Activated CD8-positive, alpha-beta T cell treated with anti-CD3 and anti-CD28 coated beads for 36 hours (primary cell): ENCODE results near the gene GLDC. TPM values are rescaled to one million over a fixed set of nuclear protein-coding genes. Genes with fewer than 3 reads are reported as not detected.

ENCODE experiments used
- ATAC-seq: fragments of 200-7000 bp; cut with Tn5 transposase; one replicate; pipeline ENCODE4 v1.10.0; 2021; ENCODE audit warnings: mild to moderate bottlenecking, moderate library complexity
- CTCF ChIA-PET: fragments of 350-600 bp; sonication (Branson Sonifier 250); formaldehyde crosslinking; loops from one replicate; lab custom pipeline; 2021; ENCODE audit warnings: antibody characterized with exemption; lab: Charles Lee
- POLR2A ChIA-PET: fragments of 350-600 bp; sonication (Branson Sonifier 250); formaldehyde crosslinking; loops from one replicate; lab custom pipeline; 2021; ENCODE audit warnings: antibody characterized with exemption; lab: Charles Lee
- DNase-seq: peaks from one replicate; pipeline ENCODE4 v3.0.0-alpha.2; 2020
- H3K27ac Mint-ChIP-seq: one replicate; pipeline ENCODE4 v1.8.0; 2021; ENCODE audit warnings: mild to moderate bottlenecking, mixed read lengths
- H3K27me3 Mint-ChIP-seq: one replicate; pipeline ENCODE4 v1.8.0; 2021; ENCODE audit warnings: mixed read lengths
- H3K36me3 Mint-ChIP-seq: one replicate; pipeline ENCODE4 v1.8.0; 2021; ENCODE audit warnings: low read depth, mixed read lengths
- H3K4me1 Mint-ChIP-seq: one replicate; pipeline ENCODE4 v1.8.0; 2021; ENCODE audit warnings: low read depth, mixed read lengths
- H3K4me3 Mint-ChIP-seq: one replicate; pipeline ENCODE4 v1.8.0; 2021; ENCODE audit warnings: mild to moderate bottlenecking, moderate library complexity, mixed read lengths
- H3K9me3 Mint-ChIP-seq: one replicate; pipeline ENCODE4 v1.8.0; 2021; ENCODE audit warnings: mixed read lengths
- CTCF ChIP-seq: fragments of 200-600 bp; IDR thresholded peaks from one replicate; pipeline ENCODE4 v1.8.0; 2022; ENCODE audit warnings: antibody characterized with exemption, mild to moderate bottlenecking
- intact Hi-C: fragments of 100-400 bp; cut with micrococcal nuclease; formaldehyde crosslinking; loops from one replicate; pipeline ENCODE4 v1.10.0; 2022
- total RNA-seq, 2 experiments: library from RNA; stranded (reverse); gene quantifications; one replicate each; pipeline ENCODE4 v1.2.3, GENCODE V29; 2021

Gene GLDC
- total RNA-seq, 2 experiments from 2014 or later: 0.63 to 1.3 TPM

- no peak for TF ChIP-seq CTCF
- no peaks in the 10 kb centered on the region for H3K27me3 Mint-ChIP-seq
- H3K9me3 Mint-ChIP-seq: no peaks in the 10 kb centered on the region
- no peak overlapping the region for H3K4me3 Mint-ChIP-seq
- DNase-seq: no peak
- ChIA-PET CTCF (no interaction called here), POLR2A (no interaction called here)
- intact Hi-C loops: loop anchor here (10.0 kb wide), 2 partner anchors 62 to 148 kb away; no protein-coding TSS in a partner anchor
- H3K4me1 Mint-ChIP-seq: peaks cover 6% of the 10 kb centered on the region
- peaks cover 49% of the 10 kb centered on the region for H3K36me3 Mint-ChIP-seq
- no peak overlapping the region for H3K27ac Mint-ChIP-seq
- no peak for ATAC-seq
These were observed 143.1 kb downstream of the GLDC start for GRCh38 chr9:6502399-6502798.

- no peak overlapping the region for H3K4me3 Mint-ChIP-seq
- POLR2A ChIA-PET: no interaction called here
- CTCF ChIA-PET: no interaction called here
- peak overlapping the region; percentile 21 for H3K27ac Mint-ChIP-seq
- H3K4me1 Mint-ChIP-seq: peaks cover 6% of the 10 kb centered on the region
- intact Hi-C loops: loop anchor here (10.0 kb wide), 2 partner anchors 63 to 147 kb away; no protein-coding TSS in a partner anchor
- no peak for DNase-seq
- H3K36me3 Mint-ChIP-seq: peaks cover 49% of the 10 kb centered on the region
- no peaks in the 10 kb centered on the region for H3K27me3 Mint-ChIP-seq
- H3K9me3 Mint-ChIP-seq: no peaks in the 10 kb centered on the region
- TF ChIP-seq CTCF: no peak
- ATAC-seq: no peak
These were observed 143.9 kb downstream of the GLDC start for GRCh38 chr9:6501526-6502210.

- Mint-ChIP-seq H3K36me3 (peaks cover 35% of the 10 kb centered on the region), H3K27me3 (no peaks in the 10 kb centered on the region), H3K4me3 (no peak overlapping the region), H3K27ac (peak overlapping the region; percentile 75), H3K9me3 (no peaks in the 10 kb centered on the region), H3K4me1 (peaks cover 6% of the 10 kb centered on the region)
- intact Hi-C loops: no loop called here
- no peak for TF ChIP-seq CTCF
- CTCF ChIA-PET: interaction anchor here (0.7 kb wide), 1 partner anchor 11 kb away, joined by 3 read pairs; no protein-coding TSS in a partner anchor
- ATAC-seq (peak; percentile 39), DNase-seq (no peak)
- POLR2A ChIA-PET: no interaction called here
These were observed 146.5 kb downstream of the GLDC start for GRCh38 chr9:6498982-6499381.

- Mint-ChIP-seq H3K27ac (peak overlapping the region; percentile 10), H3K36me3 (peaks cover 34% of the 10 kb centered on the region), H3K9me3 (no peaks in the 10 kb centered on the region), H3K27me3 (no peaks in the 10 kb centered on the region), H3K4me3 (no peak overlapping the region), H3K4me1 (peaks cover 6% of the 10 kb centered on the region)
- POLR2A ChIA-PET: no interaction called here
- no peak for TF ChIP-seq CTCF
- CTCF ChIA-PET: interaction anchor here (0.6 to 1.3 kb wide), 3 partner anchors 73 to 636 kb away, joined by 3 read pairs; no protein-coding TSS in a partner anchor
- DNase-seq (no peak), ATAC-seq (no peak)
- intact Hi-C loops: no loop called here
These were observed 150.1 kb downstream of the GLDC start for GRCh38 chr9:6495466-6495865.

GRCh38 chr9:6490863-6491262 is 154.7 kb downstream of the GLDC start:
- ATAC-seq (no peak), DNase-seq (no peak)
- H3K27me3 Mint-ChIP-seq: no peaks in the 10 kb centered on the region
- no peak overlapping the region for H3K27ac Mint-ChIP-seq
- H3K4me3 Mint-ChIP-seq: no peak overlapping the region
- POLR2A ChIA-PET: no interaction called here
- H3K4me1 Mint-ChIP-seq: peaks cover 4% of the 10 kb centered on the region
- H3K9me3 Mint-ChIP-seq: no peaks in the 10 kb centered on the region
- H3K36me3 Mint-ChIP-seq: peaks cover 40% of the 10 kb centered on the region
- CTCF ChIA-PET: no interaction called here
- TF ChIP-seq CTCF: no peak
- intact Hi-C loops: no loop called here
